Activated naive CD8-positive, alpha-beta T cell treated with anti-CD3 and anti-CD28 coated beads for 36 hours (primary cell): ENCODE measurements around the gene SSX4B. TPM values are rescaled to one million over a fixed set of nuclear protein-coding genes. Genes with fewer than 3 reads are reported as not detected.
"Not testable (repeated sequence)": the region's sequence is repeated elsewhere in the genome, so short reads cannot be mapped to it uniquely, and the experiment has no call there.

Source experiments
- DNase-seq: peaks from one replicate; pipeline ENCODE4 v3.0.0; 2021
- H3K27ac Mint-ChIP-seq: one replicate; pipeline ENCODE4 v1.8.0; 2022; ENCODE audit warnings: mild to moderate bottlenecking, moderate library complexity, mixed read lengths
- H3K27me3 Mint-ChIP-seq: one replicate; pipeline ENCODE4 v1.8.0; 2022; ENCODE audit warnings: mild to moderate bottlenecking, mixed read lengths
- H3K36me3 Mint-ChIP-seq: one replicate; pipeline ENCODE4 v1.8.0; 2021; ENCODE audit warnings: mild to moderate bottlenecking, mixed read lengths
- H3K4me1 Mint-ChIP-seq: one replicate; pipeline ENCODE4 v1.8.0; 2021; ENCODE audit warnings: mixed read lengths
- H3K4me3 Mint-ChIP-seq: one replicate; pipeline ENCODE4 v1.8.0; 2022; ENCODE audit warnings: mild to moderate bottlenecking, moderate library complexity, mixed read lengths
- H3K9me3 Mint-ChIP-seq: one replicate; pipeline ENCODE4 v1.8.0; 2022; ENCODE audit warnings: mixed read lengths
- total RNA-seq, 2 experiments: library from RNA; stranded (reverse); gene quantifications; one replicate each; pipeline ENCODE4 v1.2.3, GENCODE V29; 2021

Gene SSX4B
- total RNA-seq, 2 experiments from 2014 or later, result not detected

DNA sequence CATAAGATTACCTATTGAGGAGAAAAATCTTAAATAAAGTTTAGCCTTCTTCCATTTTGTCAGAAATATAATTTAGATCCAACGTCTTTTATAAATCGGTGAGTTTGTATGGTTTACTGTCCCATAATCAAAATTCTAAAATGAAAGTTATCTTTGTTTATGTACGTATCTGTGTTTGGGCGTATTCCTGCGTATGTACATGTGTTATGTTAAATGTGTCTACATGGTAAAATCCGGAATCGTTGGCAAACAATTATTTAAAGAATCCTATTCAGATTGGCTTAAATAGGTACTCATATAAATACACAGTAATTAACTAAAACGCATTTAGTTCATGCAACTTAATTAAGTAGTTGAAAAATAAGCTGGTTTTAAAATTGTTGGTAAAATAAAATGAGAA lies 41.4 kb downstream of the SSX4B start:
- not testable (repeated sequence) for H3K27me3 Mint-ChIP-seq, H3K27ac Mint-ChIP-seq, H3K9me3 Mint-ChIP-seq, H3K36me3 Mint-ChIP-seq, H3K4me1 Mint-ChIP-seq, H3K4me3 Mint-ChIP-seq, DNase-seq

DNA sequence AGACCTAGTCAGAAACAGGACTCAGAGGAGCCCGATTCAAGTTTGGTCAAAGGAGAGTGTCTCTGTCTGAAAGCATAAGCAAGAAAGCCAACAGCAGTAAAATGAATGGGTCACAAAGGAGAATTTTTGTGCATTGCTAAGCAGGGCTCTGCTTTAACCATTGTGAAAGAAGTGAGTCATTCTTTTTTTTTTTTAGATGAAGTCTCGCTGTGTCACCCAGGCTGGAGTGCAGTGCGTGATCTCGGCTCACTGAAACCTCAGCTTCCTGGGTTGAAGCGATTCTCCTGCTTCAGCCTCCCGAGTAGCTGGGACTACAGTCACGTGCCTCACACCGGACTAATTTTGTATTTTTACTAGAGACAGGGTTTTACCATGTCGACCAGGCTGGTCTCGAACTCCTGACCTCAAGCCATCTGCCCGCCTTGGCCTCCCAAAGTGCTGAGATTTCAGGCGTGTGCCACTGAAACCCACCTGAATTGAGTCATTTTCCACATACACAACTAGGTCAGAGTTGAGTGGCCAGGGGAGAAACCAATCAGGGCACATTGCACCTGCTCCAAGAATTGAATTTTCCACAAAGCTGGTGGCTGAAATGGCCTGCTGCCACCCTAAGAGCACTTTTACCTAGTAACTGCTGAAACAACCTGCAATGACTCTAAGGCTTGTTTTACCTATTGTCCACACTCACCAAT lies 43.9 kb downstream of the SSX4B start:
- not testable (repeated sequence) for H3K9me3 Mint-ChIP-seq, DNase-seq, H3K27ac Mint-ChIP-seq, H3K4me3 Mint-ChIP-seq, H3K36me3 Mint-ChIP-seq, H3K27me3 Mint-ChIP-seq, H3K4me1 Mint-ChIP-seq

DNA sequence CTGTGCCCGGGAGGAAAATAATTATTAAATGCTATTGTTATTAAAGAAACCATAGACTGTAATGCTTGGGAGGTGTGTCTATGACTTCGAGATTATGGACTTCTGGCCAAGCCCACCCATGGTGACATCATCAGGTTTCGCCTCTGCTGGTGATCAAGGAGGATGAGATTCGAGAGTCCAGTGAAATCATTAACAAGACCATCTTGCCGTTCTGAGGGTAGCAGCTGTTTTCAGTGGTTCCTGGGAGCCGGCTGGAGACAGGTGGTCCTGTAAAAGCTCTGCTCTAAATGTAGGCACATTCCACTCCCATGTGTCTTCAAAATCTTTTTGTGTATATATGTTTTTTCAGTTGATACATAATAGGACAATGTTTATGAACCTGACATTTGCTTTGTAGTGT lies 52.5 kb downstream of the SSX4B start:
- not testable (repeated sequence) for H3K36me3 Mint-ChIP-seq, H3K27ac Mint-ChIP-seq, DNase-seq, H3K4me3 Mint-ChIP-seq, H3K4me1 Mint-ChIP-seq, H3K27me3 Mint-ChIP-seq, H3K9me3 Mint-ChIP-seq

DNA sequence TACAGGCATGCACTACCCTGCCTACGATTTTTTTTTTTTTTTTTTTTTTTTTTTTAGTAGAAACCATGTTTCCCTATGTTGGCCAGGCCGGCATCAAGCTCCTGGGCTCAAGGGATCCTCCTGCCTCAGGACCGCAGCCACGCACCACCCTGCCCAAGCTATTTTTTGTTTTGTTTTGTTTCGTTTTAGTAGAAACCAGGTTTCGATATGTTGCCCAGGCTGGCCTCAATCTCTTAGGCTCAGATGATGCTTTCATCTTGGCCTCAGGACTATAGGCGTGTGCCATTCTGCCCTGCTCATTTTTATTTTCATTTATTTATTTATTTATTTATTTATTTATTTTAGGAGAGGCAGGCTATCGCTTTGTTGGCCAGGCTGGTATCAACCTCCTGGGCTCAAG lies 54.1 kb downstream of the SSX4B start:
- DNase-seq, result no peak
- Mint-ChIP-seq H3K27ac (no peak overlapping the region), H3K4me3 (no peak overlapping the region), H3K4me1 (no peaks in the 10 kb centered on the region), H3K9me3 (no peaks in the 10 kb centered on the region), H3K27me3 (no peaks in the 10 kb centered on the region), H3K36me3 (no peaks in the 10 kb centered on the region)

DNA sequence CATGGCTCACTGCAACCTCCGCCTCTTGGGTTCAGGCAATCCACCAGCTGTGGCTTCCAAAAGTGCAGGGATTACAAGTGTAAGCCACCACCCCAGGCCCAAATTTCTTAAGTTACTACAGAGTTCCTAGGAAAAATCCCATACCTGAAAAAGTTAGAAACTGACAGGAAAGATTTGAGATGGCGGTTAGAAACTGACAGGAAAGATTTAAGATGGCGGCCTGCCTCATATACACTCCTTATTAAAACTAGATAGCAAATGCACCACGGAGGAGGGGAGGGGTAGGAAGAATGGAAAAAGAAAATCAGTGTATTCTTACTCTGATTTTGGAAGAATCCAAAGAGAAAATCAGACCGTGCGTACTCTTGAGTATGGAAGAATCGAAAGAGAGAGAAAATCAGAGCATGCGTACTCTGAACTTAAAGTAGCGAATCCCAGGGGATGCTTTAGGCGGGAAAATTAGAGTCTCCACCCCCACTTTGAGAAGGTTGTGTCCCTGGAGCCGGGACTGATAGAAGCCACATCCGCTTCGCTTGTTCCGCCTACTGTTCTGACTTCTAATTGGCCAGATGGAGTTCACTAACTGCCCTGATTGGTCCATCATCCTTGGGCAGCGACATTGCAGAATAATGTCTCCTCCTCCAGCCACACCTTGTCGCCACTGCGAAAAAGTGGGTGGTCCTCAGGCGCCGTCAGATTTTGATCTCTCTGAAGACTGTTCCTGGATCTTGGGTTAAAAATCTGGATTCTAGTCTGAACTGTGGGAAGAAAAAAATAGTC lies 55.3 kb downstream of the SSX4B start, which contains the start of gene SSX3:
SSX3 (minus strand) TSS at position 389 of the 780 bp plus-strand sequence. CDS start 1,454 bp downstream, outside the sequence.
- not testable (repeated sequence) for H3K27me3 Mint-ChIP-seq, H3K27ac Mint-ChIP-seq, H3K9me3 Mint-ChIP-seq, DNase-seq, H3K4me1 Mint-ChIP-seq, H3K36me3 Mint-ChIP-seq, H3K4me3 Mint-ChIP-seq

Other genes with a start within 250 kb of the SSX4B start
- not detected for gene SSX5, start 215.2 kb downstream of the SSX4B start, total RNA-seq
- not detected for gene SSX1, start 156.6 kb downstream of the SSX4B start, total RNA-seq
- gene SSX3, start 55.3 kb downstream of the SSX4B start, total RNA-seq, result not detected
- gene SSX4, start 28.4 kb downstream of the SSX4B start, total RNA-seq, result not detected
- gene SLC38A5, start 58.3 kb upstream of the SSX4B start, total RNA-seq, result 100 to 1,000 TPM; 146 to 156 TPM
- gene FTSJ1, start 64.2 kb upstream of the SSX4B start, total RNA-seq, result 10 to 100 TPM; 98.7 to 98.8 TPM
- 10 to 100 TPM; 11.0 to 11.9 TPM for gene PORCN, start 97.0 kb upstream of the SSX4B start, total RNA-seq
- gene EBP, start 109.8 kb upstream of the SSX4B start, total RNA-seq, result 100 to 1,000 TPM; 165 to 169 TPM
- gene TBC1D25, start 127.8 kb upstream of the SSX4B start, total RNA-seq, result 10 to 100 TPM; 12.1 to 12.9 TPM
- gene RBM3, start 162.5 kb upstream of the SSX4B start, total RNA-seq, result 100 to 1,000 TPM; 255 to 258 TPM
- 10 to 100 TPM; 32.6 to 40.6 TPM for gene WDR13, start 185.5 kb upstream of the SSX4B start, total RNA-seq